Stimulated activated CD8-positive, alpha-beta memory T cell treated with anti-CD3 and anti-CD28 coated beads, Interleukin-2, amount 100 ng/mL, for 48 hours (primary cell): ENCODE measurements around the gene ESPL1.

Experiments used
- DNase-seq, 2 donors: peaks; one replicate each; pipeline ENCODE4 v3.0.0-alpha.2; 2020; ENCODE audit warnings: low read depth in 2 of 2

ESPL1 gene

GRCh38 chr12:53231671-53231920 is 36.5 kb upstream of the ESPL1 start:
- no peak for DNase-seq

- DNase-seq: peak; percentile 55 to 72
These were observed 36.0 kb upstream of the ESPL1 start, which contains the start of gene RARG for GRCh38 chr12:53231921-53232645. RARG (minus strand) TSS chr12:53232209; CDS start chr12:53227545, 4,664 bp downstream.

GRCh38 chr12:53232646-53233461 is 35.2 kb upstream of the ESPL1 start:
- DNase-seq: no peak

- DNase-seq: no peak
These were observed 34.4 kb upstream of the ESPL1 start for GRCh38 chr12:53233671-53234121.

- DNase-seq: no peak
These were observed 33.7 kb upstream of the ESPL1 start for GRCh38 chr12:53234271-53234914.

- DNase-seq: no peak
These were observed 32.9 kb upstream of the ESPL1 start for GRCh38 chr12:53235164-53235563.

- no peak for DNase-seq
These were observed 32.2 kb upstream of the ESPL1 start for GRCh38 chr12:53235742-53236442.

GRCh38 chr12:53236443-53237111 is 31.5 kb upstream of the ESPL1 start:
- DNase-seq: no peak

- DNase-seq: no peak
These were observed 28.3 kb upstream of the ESPL1 start for GRCh38 chr12:53239643-53240258.

GRCh38 chr12:53241623-53242412 is 26.3 kb upstream of the ESPL1 start:
- no peak for DNase-seq

GRCh38 chr12:53244337-53244736 is 23.8 kb upstream of the ESPL1 start:
- DNase-seq: no peak

- DNase-seq: no peak
These were observed 22.8 kb upstream of the ESPL1 start for GRCh38 chr12:53245286-53245685.

- DNase-seq: peak; percentile 62 to 63
These were observed 16.4 kb upstream of the ESPL1 start for GRCh38 chr12:53251477-53252348.

GRCh38 chr12:53252349-53252916 is 15.7 kb upstream of the ESPL1 start:
- no peak for DNase-seq

- DNase-seq: no peak
These were observed 14.8 kb upstream of the ESPL1 start for GRCh38 chr12:53253298-53253697.

GRCh38 chr12:53254816-53255545 is 13.1 kb upstream of the ESPL1 start:
- no peak for DNase-seq

GRCh38 chr12:53255996-53256395 is 12.1 kb upstream of the ESPL1 start:
- DNase-seq: no peak
